Neural cell (in vitro differentiated cells): ENCODE data around the gene FAM210B.
"Not testable (repeated sequence)": the region's sequence is repeated elsewhere in the genome, so short reads cannot be mapped to it uniquely, and the experiment has no call there.

Experiments used
- CTCF ChIP-seq: fragments of 450-650 bp; IDR thresholded peaks from 2 replicates; pipeline ENCODE4 v1.5.1; 2014; ENCODE audit warnings: antibody characterized with exemption, mild to moderate bottlenecking, moderate library complexity; ENCODE audit not compliant: poor library complexity, severe bottlenecking
- EP300 ChIP-seq: fragments of 450-650 bp; conservative IDR thresholded peaks from 2 replicates; pipeline ENCODE4 v1.6.1; 2014; ENCODE audit warnings: antibody characterized with exemption, mild to moderate bottlenecking, moderate library complexity; ENCODE audit not compliant: poor library complexity, severe bottlenecking
- EZH2 ChIP-seq: fragments of 200-600, 300-800 bp; shearing (Covaris generic), sonication (generic); IDR thresholded peaks from 2 replicates; pipeline ENCODE4 v1.6.1; 2014; ENCODE audit warnings: antibody characterized with exemption, low read length, borderline replicate concordance, mild to moderate bottlenecking; ENCODE audit not compliant: insufficient read depth, poor library complexity, severe bottlenecking
- MXI1 ChIP-seq: fragments of 450-650 bp; conservative IDR thresholded peaks from 2 replicates; pipeline ENCODE4 v1.6.1; 2014; ENCODE audit warnings: antibody characterized with exemption, mild to moderate bottlenecking; ENCODE audit not compliant: poor library complexity, severe bottlenecking
- POLR2AphosphoS5 ChIP-seq: IDR thresholded peaks from 2 replicates; pipeline ENCODE4 v1.6.1; 2012
- RAD21 ChIP-seq: fragments of 450-650 bp; conservative IDR thresholded peaks from 2 replicates; pipeline ENCODE4 v1.6.1; 2014; ENCODE audit warnings: antibody characterized with exemption, mild to moderate bottlenecking, moderate library complexity
- REST ChIP-seq: IDR thresholded peaks from 2 replicates; pipeline ENCODE4 v1.6.1; 2012; ENCODE audit warnings: borderline replicate concordance
- SMC3 ChIP-seq: fragments of 450-650 bp; conservative IDR thresholded peaks from 2 replicates; pipeline ENCODE4 v1.6.1; 2014; ENCODE audit warnings: antibody characterized with exemption, mild to moderate bottlenecking, moderate library complexity; ENCODE audit not compliant: poor library complexity
- TAF1 ChIP-seq: IDR thresholded peaks from 2 replicates; pipeline ENCODE4 v1.6.1; 2012; ENCODE audit warnings: low read depth

DNA sequence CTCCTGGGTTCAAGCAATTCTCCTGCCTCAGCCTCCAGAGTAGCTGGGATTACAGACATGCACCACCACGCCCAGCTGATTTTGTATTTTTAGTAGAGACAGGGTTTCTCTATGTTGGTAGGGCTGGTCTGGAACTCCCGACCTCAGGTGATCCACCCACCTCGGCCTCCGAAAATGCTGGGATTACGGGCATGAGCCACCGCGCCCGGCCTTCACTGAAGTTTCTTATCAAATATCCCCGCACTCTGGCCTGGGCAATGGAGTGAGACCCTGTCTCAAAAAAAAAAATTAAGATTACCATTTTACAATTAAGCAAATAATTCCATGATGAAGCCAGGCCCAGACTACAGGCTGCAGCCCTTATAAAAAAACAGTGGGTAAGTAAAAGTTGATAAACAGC, 31.6 kb downstream of the FAM210B start:
- not testable (repeated sequence) for TF ChIP-seq CTCF, TAF1, EZH2, REST, MXI1, POLR2AphosphoS5, SMC3, RAD21, EP300
